ENCODE measurements around the gene ST7.

DNA sequence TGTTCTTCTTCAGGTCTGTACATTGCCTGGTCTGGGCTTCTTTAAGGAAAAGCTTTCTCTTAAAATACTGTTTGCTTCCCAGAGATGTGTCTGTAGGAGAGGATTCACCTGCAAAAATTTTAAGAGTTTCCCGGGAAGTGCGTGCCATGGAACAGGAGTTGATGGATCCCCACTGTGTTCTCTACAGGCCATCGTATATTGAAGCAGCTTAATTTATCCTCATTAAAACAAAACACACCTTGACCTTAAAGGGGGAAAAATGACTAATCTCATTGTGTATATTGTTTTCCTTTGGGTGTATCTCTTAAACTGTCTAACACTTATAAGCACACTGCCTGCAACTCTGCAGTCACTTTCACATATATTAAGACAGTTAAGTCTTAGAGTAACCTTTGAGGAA, 111.4 kb downstream of the ST7 start:
- TF ChIP-seq, protein P1, sequence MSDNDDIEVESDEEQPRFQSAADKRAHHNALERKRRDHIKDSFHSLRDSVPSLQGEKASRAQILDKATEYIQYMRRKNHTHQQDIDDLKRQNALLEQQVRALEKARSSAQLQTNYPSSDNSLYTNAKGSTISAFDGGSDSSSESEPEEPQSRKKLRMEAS (IDR thresholded peaks at IDR 0.05; ENCODE audit: insufficient read depth, insufficient read length), result no peak
- TF ChIP-seq CTCF (IDR thresholded peaks at IDR 0.05; ENCODE audit: extremely low read depth in 1 of 2, insufficient read depth in 1 of 2, low read depth in 1 of 2, low read length in 2 of 2) (no peak), EZH2 (IDR thresholded peaks at IDR 0.05; ENCODE audit: borderline replicate concordance, low read depth, low read length, severe bottlenecking) (no peak), POLR2AphosphoS5 (IDR thresholded peaks at IDR 0.05; ENCODE audit: insufficient read depth, low read depth, low read length) (no peak), POLR2A (IDR thresholded peaks at IDR 0.05; ENCODE audit: low read depth, low read length) (no peak), JUN (IDR thresholded peaks at IDR 0.05; ENCODE audit: borderline replicate concordance, insufficient read depth, insufficient read length, low read depth) (no peak), FOS (IDR thresholded peaks at IDR 0.05; ENCODE audit: borderline replicate concordance, insufficient read depth, low read length) (no peak)

All from endothelial cell of umbilical vein (primary cell).